ENCODE results near the gene GPR108. TPM values are rescaled to one million over a fixed set of nuclear protein-coding genes. Genes with fewer than 3 reads are reported as not detected.

The GPR108 gene
- total RNA-seq, 1 donor from 2014 or later, result 41.6 TPM

GRCh38 chr19:6730153-6730804 lies 7.1 kb downstream of the GPR108 start:
- Mint-ChIP-seq H3K9me3 (ENCODE audit: unreplicated experiment) (peaks cover 3% of the 10 kb centered on the region), H3K27me3 (ENCODE audit: low read depth, unreplicated experiment) (no peaks in the 10 kb centered on the region), H3K36me3 (ENCODE audit: low read depth, unreplicated experiment) (peaks cover 9% of the 10 kb centered on the region), H3K27ac (ENCODE audit: unreplicated experiment) (no peak overlapping the region), H3K4me3 (ENCODE audit: unreplicated experiment) (no peak overlapping the region), H3K4me1 (ENCODE audit: low read depth, unreplicated experiment) (no peaks in the 10 kb centered on the region)
- H3K9ac ChIP-seq (ENCODE audit: low read length), result no peak overlapping the region
- no peaks in the 10 kb centered on the region for H4K20me1 ChIP-seq (ENCODE audit: insufficient read depth, low read length)
- H3K79me2 ChIP-seq (ENCODE audit: insufficient read depth, low read length), result peaks cover 2% of the 10 kb centered on the region
- FAIRE-seq (no peak), DNase-seq (ENCODE audit: low read depth) (no peak)
- no peaks in the 10 kb centered on the region for H3K9me3 ChIP-seq (ENCODE audit: insufficient read depth, low read depth, low read length)
- H3K4me3 ChIP-seq (ENCODE audit: insufficient read depth, low read depth, low read length), result no peak overlapping the region
- no peak for TF ChIP-seq CTCF (IDR thresholded peaks at IDR 0.05; ENCODE audit: insufficient read depth, low read depth, low read length)
- no peak for TF ChIP-seq EZH2 (IDR thresholded peaks at IDR 0.05; ENCODE audit: insufficient read depth, low read length)
- no peak overlapping the region for H3K4me2 ChIP-seq (ENCODE audit: low read length)
- H3K27me3 ChIP-seq (ENCODE audit: insufficient read depth, low read length), result no peaks in the 10 kb centered on the region
- no peak overlapping the region for H2AFZ ChIP-seq (ENCODE audit: low read depth, low read length)
- H3K4me1 ChIP-seq (ENCODE audit: insufficient read depth, low read length), result no peaks in the 10 kb centered on the region
- H3K36me3 ChIP-seq (ENCODE audit: insufficient read depth, low read length), result no peaks in the 10 kb centered on the region
- no peak overlapping the region for H3K27ac ChIP-seq (ENCODE audit: low read depth, low read length)

DNA sequence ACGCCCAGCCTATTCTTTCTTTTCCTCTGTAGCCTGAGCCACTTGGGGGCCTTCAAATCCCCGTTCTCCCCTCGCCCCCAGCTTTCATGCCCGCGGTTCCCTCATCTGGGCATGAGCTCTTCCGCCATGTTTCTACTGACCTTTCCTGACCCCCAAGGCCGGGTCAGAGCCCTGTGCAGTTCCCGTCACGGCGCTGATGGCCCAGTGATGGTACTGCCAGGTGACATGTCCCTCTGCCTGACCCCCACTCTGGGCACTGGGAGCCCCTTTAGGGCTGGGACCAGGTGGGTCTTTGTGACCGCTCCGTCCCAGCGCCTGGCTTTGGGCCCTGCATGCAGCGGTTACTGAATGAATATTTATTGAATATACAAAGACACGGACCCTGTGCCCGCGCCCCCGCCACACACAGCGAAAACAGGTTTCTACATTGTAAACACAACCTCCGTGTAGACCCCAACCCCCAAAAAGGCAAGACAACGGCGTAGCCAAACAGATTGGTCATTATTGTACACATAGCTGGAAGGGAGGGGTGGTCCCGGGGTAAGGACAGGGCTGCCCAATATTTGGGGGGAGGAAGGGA lies 7.7 kb downstream of the GPR108 start:
- H2AFZ ChIP-seq (ENCODE audit: low read depth, low read length), result no peak overlapping the region
- no peaks in the 10 kb centered on the region for H3K27me3 Mint-ChIP-seq (ENCODE audit: low read depth, unreplicated experiment)
- TF ChIP-seq CTCF (IDR thresholded peaks at IDR 0.05; ENCODE audit: insufficient read depth, low read depth, low read length) (no peak), EZH2 (IDR thresholded peaks at IDR 0.05; ENCODE audit: insufficient read depth, low read length) (no peak)
- peaks cover 9% of the 10 kb centered on the region for H3K36me3 Mint-ChIP-seq (ENCODE audit: low read depth, unreplicated experiment)
- DNase-seq (ENCODE audit: low read depth), result no peak
- H3K27me3 ChIP-seq (ENCODE audit: insufficient read depth, low read length), result no peaks in the 10 kb centered on the region
- H3K4me2 ChIP-seq (ENCODE audit: low read length), result no peak overlapping the region
- H3K9me3 ChIP-seq (ENCODE audit: insufficient read depth, low read depth, low read length), result no peaks in the 10 kb centered on the region
- H3K9me3 Mint-ChIP-seq (ENCODE audit: unreplicated experiment), result peaks cover 3% of the 10 kb centered on the region
- H3K4me3 ChIP-seq (ENCODE audit: insufficient read depth, low read depth, low read length), result no peak overlapping the region
- H3K4me3 Mint-ChIP-seq (ENCODE audit: unreplicated experiment), result no peak overlapping the region
- H3K27ac ChIP-seq (ENCODE audit: low read depth, low read length), result no peak overlapping the region
- H4K20me1 ChIP-seq (ENCODE audit: insufficient read depth, low read length), result no peaks in the 10 kb centered on the region
- no peaks in the 10 kb centered on the region for H3K79me2 ChIP-seq (ENCODE audit: insufficient read depth, low read length)
- no peaks in the 10 kb centered on the region for H3K36me3 ChIP-seq (ENCODE audit: insufficient read depth, low read length)
- no peak overlapping the region for H3K9ac ChIP-seq (ENCODE audit: low read length)
- no peaks in the 10 kb centered on the region for H3K4me1 ChIP-seq (ENCODE audit: insufficient read depth, low read length)
- no peak for FAIRE-seq
- H3K4me1 Mint-ChIP-seq (ENCODE audit: low read depth, unreplicated experiment), result no peaks in the 10 kb centered on the region
- H3K27ac Mint-ChIP-seq (ENCODE audit: unreplicated experiment), result no peak overlapping the region

- Histone ChIP-seq H3K4me2 (ENCODE audit: low read length) (no peak overlapping the region), H3K27ac (ENCODE audit: low read depth, low read length) (no peak overlapping the region), H3K27me3 (ENCODE audit: insufficient read depth, low read length) (no peaks in the 10 kb centered on the region), H3K4me1 (ENCODE audit: insufficient read depth, low read length) (no peaks in the 10 kb centered on the region), H2AFZ (ENCODE audit: low read depth, low read length) (no peak overlapping the region), H3K79me2 (ENCODE audit: insufficient read depth, low read length) (no peaks in the 10 kb centered on the region), H3K9ac (ENCODE audit: low read length) (no peak overlapping the region), H3K4me3 (ENCODE audit: insufficient read depth, low read depth, low read length) (no peak overlapping the region), H3K9me3 (ENCODE audit: insufficient read depth, low read depth, low read length) (no peaks in the 10 kb centered on the region), H3K36me3 (ENCODE audit: insufficient read depth, low read length) (no peaks in the 10 kb centered on the region), H4K20me1 (ENCODE audit: insufficient read depth, low read length) (no peaks in the 10 kb centered on the region)
- Mint-ChIP-seq H3K27me3 (ENCODE audit: low read depth, unreplicated experiment) (no peaks in the 10 kb centered on the region), H3K4me3 (ENCODE audit: unreplicated experiment) (no peak overlapping the region), H3K27ac (ENCODE audit: unreplicated experiment) (no peak overlapping the region), H3K4me1 (ENCODE audit: low read depth, unreplicated experiment) (peaks cover 2% of the 10 kb centered on the region), H3K9me3 (ENCODE audit: unreplicated experiment) (peaks cover 3% of the 10 kb centered on the region), H3K36me3 (ENCODE audit: low read depth, unreplicated experiment) (peaks cover 9% of the 10 kb centered on the region)
- DNase-seq (ENCODE audit: low read depth) (no peak), FAIRE-seq (no peak)
- TF ChIP-seq CTCF (IDR thresholded peaks at IDR 0.05; ENCODE audit: insufficient read depth, low read depth, low read length) (no peak), EZH2 (IDR thresholded peaks at IDR 0.05; ENCODE audit: insufficient read depth, low read length) (no peak)
These were observed 9.0 kb downstream of the GPR108 start for GRCh38 chr19:6728346-6728745.

All from astrocyte (in vitro differentiated cells and primary cell).